SIG-M5 treated with dmso at 0.1 percent for 504 hours (cell line): ENCODE measurements around the gene CISTR.

Experiments used
- DNase-seq: peaks from one replicate; lab custom pipeline; 2025; ENCODE audit not compliant: unreplicated experiment; lab: John Stamatoyannopoulos, UW

CISTR gene

DNA sequence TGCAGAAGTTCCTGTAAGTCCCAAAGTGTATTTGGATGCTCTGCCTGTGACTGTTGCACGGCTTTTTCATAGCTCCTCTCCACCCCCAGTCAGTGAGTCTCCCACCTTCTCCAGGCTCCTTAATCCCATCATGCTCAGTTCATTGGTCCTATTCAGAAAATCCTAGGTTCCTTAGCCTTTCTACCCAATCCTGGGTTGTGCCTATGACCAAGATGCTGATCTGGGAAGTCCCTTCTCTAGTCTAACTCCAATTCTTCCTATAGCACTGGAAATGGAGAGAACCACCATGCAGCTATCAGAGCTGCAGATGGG lies 7.7 kb downstream of the CISTR start:
- DNase-seq = no peak

DNA sequence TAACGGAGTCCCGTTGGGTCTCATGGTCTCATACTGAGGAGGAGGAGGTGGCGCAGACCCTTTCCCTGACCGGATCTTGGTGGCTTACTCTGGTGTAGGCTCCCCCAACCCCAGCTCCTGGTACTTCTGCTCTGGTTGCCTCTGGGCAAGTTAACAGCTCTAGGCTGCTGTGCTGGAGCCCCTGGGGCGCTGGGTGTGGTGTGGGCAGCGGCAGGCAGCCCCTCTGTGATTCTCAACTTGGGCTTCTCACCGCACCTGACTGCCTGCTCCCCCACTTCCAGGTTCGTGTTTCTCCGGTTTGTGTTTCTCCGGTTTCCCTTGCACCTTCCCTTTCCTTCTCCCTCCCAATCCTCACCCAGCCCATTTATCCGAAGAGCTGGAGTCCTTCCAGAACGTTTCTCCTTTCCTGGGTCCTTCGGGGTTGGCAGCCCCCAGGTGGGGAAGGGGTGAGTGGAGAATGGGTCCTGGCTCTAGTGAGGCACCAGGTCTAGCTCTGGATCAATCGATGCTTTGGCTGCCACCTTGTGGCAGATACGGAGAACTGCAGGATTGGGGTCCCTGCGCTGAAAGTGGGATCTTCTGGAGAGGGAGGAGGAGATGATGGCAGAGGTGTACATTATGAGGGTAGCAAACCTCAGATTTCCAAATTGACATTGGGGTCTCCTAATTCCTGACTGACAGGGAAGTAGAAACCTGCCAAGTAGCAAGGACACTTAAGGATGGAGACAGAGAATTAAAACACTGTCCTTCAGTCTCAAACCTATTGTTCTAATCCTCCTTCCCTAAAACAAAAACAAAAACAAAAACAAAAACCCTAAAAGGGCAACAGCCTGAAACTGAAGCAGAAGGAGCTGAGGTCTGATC lies 8.3 kb downstream of the CISTR start:
- DNase-seq = peak; percentile 74

DNA sequence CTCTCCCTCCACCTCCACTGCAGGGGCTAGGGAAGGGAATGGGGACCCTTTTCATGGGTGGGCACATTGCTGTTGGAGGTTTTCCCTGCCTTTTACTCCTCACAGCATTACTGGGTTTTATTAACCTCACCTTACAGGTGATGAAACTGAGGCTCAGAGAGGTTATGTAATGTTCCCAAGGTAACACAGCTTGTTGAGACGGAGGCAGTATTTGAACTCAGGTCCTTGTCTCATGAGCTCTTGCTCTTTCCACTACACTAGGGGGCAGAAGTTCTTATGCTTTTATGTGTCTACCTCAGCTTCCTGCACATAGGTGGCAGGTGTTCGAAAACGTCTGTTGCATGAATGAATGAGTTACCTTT lies 11.7 kb downstream of the CISTR start:
- DNase-seq = no peak

DNA sequence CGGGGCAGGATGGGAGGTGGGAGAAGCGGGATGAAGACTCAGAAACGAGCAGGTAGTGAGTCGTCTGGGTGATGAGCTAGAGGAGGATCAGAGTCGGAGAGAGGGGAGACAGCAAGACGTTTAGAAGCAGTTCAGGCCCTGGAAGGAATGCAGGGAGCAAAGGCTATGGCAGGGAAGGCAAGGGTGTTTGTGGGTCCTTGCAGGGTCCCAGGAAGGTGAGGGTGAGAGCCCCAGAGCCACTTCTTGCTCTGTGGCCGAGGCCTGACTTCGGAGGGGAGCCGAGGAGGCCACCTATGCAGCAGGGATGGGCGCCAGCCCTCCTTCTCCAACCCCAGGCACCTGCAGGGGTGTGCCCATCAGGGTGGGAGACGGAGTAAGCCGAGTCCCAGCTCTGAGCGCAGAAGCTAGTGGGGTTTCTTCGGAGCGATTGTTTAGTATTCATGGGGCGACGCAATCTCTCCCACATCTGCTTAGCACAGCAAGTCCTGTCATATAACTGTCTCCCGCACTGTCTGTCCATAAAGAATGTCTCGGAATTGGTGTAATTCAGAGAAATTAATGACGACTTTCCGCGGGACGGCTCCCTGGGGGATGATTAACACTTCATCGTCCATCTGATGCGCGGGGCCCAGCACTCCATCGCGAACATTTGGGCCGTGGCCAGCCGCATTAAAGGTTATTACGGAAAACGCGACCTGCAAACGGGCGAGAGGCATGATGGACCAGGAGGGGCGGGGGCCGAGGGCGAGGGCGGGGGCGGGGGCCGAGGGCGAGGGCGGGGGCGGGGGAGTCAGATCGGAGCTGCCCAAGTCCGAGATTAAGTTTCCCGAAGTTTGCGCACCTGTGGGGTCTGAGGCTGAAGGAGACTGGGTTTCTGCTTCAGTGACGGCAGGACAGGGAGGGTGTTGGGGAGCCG lies 12.3 kb downstream of the CISTR start:
- no peak for DNase-seq

DNA sequence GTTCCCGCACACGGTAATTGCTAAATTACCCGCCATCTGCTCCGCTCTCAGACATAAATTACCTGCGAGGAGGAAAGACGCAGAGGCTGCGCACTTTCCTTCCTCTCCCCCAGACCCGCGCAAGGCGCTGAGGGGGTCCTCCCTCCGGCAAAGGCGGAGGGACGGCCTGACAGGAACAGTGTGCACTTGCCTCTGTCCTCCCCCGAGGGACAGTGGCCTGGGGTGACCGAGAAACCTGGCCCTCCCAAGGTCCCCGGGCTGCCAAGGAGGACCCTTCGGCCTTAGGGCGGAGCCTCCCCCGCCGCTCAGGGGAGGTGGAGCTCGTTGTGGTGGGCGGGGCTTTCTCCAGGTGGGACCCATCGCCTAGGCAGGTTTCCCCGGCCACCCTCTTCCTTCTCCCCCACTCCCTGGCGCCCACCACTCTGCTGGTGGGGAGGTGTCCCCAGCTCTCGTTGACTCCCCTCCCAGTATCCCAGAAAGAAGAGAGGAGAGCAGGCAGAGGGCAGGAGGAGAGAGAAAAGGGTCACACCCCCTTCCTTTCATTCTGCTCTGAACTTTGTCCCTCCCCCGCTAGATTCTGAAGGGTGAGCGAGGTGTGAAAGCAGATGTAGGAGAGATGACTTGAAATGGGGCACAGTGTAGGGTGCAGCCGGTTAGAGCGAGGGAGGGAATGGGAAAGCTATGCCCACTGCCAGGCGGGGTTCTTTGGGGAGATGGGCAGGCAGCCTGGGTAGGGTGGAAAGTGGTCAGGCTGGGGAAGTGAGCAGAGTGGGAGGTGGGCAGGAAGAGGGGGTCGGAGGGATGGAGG lies 13.2 kb downstream of the CISTR start:
- no peak for DNase-seq

DNA sequence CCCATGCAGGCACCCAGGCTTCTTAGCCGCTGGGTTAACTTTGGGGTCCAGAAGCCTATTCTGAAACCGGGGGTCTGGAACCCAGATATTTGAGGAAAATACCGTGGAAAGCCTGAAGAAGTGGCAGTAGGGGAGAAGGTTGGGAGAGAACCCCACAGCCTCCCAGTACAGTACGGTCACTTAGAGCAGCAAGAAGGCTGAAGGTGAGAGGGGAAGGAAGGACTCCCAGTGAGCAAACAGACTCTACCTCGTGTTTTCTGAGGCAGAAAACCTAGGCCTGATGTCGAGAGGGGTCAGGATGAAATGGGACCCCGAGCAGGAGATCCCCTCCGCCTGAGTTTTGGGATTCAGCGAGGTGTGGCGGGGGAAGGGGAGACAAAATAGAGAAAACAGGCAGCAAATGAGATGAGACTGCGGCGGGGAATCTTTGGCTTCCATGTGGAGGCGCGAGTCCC lies 13.8 kb downstream of the CISTR start:
- DNase-seq = no peak

DNA sequence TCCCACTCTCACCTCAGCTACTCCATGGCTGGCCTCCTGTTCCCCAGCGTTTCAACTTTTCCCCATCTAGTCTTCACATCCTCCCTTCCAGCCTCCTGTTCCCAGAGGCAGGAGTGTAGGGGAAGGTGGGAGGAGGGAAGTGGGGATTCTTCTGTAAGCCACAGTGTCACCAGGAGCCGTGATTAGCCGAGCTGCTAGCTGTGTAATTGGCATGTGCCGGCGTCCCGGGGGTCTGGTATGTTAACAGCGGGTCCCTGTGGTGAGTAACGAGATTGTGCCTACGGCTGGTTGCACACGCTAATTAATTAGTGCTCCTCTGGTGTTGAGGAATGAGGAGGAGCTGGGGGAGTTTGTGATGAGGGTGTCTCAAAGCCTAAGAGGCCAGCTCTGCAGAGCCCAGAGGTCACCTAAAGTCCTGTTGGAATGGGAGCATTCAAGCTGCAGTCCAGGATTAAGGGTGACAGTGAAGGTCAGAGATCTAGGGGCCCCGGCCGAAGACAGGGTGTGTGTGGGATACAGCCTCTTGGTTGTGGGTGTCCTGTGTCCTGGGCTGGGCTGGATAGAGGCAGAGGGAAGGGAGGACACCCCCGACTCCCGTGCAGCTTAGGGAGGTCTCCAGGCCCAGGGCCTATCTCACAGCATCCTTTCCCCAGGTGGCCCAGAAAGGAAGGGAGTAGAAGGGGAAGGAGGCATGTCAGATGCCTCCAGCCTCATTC lies 14.5 kb downstream of the CISTR start:
- DNase-seq = no peak

DNA sequence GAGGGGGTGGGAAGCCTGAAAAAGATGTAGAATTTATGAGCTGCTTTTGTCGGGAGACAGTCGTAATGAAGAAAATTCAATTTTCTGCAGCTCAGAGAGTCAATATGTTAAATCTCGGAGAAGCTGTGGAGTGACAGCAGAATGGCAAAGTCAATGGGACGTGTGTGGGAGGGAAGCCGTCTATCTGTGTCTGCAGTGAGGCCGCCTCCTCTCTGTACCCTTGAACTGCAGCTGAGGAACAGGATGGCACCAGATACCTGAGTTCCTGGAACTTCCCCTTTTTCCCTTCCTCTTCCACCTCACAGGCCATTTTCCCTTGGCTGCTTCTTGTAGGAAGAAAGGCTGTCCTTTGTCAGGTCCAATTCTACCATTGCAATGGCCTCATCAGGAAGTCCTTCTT lies 15.2 kb downstream of the CISTR start:
- DNase-seq = no peak

DNA sequence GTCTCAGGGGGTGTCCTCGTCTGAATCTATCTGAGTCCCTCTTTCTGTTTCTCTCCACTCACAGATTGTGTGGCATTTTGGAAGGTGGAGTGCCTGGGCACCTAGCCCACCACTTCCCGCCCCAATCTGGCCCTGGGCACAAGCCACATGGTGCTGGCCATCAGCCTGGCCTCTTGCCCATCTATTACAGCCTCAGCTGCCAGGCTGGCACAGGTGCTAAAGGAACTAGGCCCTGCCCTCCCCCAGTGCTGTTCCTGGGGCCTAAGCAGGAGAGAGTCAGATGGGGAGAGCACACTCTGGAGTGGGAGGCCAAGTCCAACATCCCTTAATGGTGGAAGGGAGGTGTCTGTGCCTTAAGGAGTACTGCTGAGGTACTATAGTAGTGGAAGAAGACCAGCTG lies 16.2 kb downstream of the CISTR start:
- no peak for DNase-seq

DNA sequence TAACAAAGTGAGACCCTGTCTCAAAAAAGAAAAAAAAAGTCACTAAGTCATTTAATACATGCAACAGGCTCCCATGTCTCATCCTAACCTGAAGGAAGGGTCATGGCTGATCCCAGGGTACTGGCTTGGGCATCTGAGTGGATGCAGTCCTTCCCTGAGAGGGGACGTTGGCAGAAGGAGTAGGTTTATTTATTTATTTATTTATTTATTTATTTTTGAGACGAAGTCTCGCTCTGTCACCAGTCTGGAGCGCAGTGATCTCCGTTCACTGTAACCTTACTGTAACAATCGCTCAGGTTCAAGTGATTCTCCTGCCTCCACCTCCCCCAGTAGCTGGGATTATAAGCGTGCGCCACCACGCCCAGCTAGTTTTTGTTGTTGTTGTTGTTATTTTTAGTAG lies 17.4 kb downstream of the CISTR start:
- DNase-seq = no peak

DNA sequence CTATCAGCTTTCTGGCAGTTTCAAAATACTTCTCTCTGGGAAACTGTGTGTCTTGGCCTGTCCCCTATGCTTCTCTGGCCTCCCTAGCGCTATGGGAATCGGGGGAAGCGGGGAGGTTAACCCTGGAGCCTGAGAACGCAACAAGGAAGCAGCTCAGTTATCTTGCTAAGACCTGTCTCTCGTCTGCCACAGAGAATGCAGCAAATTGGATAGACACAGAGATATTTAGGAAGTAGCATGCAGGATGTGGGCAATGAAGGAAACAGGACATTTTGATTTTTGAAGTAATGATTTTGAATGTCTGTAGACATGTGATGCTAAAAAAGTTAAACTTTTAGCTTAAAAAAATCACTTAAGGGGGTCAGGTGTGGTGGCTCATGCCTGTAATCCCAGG lies 18.0 kb downstream of the CISTR start:
- DNase-seq = no peak

DNA sequence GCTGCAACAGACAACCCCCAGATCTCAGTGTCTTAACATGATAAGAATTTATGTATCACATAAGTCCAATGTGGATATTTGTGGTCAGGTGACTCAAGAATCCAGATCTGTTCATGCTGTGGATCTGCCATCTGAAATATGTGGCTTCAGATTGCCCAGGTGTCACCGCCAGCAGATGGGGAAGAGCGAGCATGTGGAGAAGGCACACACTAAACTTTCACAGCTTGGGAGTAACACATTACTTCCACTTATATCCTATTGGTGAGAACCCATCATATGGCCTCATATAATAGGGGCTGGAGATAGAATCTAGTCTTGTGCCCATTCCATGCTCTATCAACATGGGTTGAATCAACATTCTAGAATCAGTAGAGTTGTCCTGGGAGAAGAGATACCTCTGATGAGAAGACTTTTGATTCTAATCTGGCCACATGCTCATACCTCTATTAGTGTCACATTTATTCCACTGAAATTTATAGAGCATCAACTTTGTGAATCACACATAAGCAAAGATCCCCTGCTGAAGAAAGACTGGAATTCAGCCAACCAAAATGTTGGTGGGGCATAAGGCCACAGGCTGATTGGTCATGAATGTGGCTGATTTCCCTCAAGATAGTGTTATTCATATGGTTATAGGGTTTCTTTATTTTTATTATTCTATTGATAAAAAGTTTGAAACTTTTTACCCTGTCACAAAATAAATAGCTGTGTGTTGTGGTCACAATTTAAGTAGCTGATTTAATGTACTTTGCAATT lies 18.6 kb downstream of the CISTR start:
- no peak for DNase-seq

DNA sequence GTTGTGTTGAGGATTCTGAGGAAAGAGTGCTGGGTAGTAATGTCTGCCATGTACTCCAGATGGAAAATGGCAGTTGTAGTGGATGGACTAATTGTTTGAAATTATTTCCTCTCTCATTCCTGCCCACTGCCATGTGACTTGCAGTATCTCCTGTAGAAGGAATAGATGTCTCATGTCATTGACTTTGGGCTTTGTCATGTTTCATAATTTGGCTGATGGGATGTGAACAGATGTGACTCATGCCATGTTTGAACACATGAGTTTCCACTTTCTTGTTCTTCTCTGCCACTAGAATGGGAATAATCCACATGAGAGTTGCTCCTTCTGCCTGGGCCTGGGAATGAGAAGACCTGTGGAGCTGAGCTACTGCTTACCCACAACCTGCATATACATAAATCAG lies 22.1 kb downstream of the CISTR start:
- DNase-seq = no peak

DNA sequence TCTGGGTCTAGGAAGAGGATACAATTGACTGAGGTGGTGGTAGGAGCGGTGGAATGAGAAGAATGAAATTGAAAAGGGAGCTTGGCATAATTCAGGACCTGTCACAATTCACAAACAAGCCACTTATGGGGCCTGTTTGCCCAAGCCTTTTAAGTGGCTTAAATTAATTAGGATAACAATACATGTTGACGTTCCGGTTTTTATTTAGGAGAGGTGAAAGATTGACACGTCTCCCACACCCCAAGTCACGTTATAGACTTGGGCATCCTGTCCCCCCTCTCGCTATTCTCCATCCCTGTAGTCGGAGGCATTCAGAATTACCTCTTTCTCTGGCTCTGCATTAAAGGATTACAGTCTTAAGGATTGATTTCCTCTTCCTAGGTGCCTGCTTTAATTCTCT lies 23.6 kb downstream of the CISTR start:
- DNase-seq = no peak

DNA sequence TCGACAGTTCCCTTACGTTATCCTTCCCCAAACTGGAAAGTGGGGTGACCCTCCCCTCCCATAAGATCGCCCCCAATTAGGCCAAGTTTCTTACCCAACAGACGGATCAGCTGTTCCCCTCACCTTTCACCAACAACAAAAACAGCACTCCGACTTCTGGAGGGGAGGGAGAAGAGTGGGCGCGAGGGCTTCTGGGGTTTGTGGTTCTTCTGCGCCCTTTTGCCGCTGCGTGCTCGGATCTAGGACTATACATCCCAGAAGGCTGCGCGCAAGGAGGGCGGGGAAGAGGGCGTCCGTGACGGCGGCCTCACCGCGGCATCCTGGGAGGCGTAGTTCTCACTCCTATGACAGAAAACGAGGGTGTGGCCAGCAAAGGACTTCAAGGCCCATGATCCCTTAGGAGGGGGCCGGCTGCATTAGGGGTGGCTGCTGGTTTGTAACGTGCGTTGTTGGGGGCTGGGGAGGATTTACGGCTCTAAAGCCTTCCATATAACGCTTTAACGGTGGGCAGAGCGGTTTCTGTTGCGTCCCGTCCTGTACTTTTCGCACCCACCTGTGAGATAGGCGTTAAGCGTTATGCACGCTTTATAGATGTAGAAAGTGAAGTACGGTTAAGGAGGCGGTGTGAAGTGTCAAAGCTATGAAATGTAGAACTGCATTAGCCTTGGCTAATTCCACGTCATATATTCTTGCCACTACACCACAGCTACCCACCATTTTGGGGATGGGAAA lies 24.3 kb downstream of the CISTR start, which contains the start of gene CALCOCO1:
CALCOCO1 (minus strand) TSS at position 143 of the 732 bp plus-strand sequence. CDS start 2,210 bp downstream, outside the sequence.
- DNase-seq = peak; percentile 99

DNA sequence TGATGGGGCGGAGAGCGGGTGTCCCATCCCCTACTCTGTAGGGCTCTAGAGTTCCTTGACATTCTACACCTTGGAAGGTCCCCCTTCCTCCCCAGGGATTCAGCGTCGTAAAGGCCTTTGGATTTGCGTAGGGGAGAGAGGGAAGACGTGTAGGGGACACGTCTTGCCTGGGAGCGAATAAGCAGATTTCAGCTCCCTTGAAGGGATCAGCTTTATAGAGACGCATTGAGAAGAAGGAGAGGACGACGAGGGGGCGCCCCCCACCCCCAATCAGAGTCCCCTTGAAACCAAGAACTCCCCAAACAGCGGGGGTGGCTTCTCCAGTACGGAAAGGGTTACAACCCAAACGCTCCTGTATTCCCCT lies 24.9 kb downstream of the CISTR start:
- DNase-seq = no peak

DNA sequence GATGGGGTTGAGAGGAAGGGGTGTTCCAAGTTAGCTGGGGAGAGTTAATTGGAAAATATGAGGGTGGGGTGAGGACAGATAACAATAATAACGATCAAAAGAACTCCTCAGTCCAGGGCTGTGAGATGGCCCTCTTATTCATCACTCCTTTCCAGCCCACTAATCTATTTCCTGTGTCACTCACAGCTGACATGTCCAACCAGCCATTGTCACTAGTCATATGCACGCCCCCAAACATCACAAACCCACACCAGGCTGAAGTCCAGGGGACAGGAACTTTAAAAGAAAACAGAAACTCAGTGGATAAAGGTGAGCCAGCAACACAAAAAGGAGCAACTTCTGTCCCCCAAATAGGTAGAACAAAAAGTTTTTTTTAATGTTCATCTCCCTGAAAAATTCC lies 25.4 kb downstream of the CISTR start:
- no peak for DNase-seq

DNA sequence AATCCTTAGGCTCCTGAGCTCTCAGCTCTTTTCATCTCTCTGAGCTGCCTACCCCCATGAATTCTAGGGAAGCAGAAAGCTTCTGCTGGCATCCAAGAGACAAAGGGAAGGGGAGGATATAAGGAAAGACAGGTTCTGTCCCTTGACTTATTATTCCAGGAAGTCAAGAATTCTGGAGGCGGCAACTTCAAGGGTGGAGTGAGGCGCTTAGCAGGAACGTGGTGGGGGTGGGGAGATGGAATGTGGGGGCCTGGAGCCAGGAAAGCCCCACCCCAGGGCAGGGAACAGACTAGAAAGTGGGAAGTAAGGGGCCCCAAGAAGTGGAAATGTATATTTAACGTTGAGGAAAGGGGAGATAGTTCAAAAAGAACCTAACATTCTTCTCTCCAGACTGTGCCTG lies 26.0 kb downstream of the CISTR start:
- no peak for DNase-seq

DNA sequence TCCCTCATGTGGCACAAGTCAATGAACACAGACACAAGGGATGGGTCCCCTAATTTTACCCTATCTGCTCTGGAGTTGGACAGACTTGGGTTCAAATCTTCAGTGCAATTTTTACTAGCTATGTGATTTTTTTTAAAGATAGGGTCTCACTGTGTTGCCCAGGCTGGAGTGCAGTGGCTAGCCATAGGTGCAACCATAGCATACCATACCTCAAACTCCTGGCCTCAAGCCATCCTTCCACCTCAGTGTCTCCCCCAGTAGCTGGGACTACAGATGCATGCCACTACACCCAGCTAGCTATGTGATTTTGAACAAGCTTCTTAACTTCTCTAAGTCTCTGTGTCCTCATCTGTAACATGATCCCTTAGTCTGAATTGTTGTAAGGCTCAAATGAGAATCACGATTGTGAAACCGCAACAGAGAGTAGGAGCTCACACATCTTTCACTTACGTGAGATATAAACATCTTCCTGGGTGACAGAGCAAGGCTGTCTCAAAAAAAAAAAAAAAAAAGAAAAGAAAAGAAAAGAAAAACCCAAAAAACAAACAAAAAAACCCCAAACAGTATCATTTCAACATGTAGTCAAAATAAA lies 29.2 kb downstream of the CISTR start:
- DNase-seq = no peak
